NCI-H187 treated with DMSO at 0.1 percent for 48 hours (cell line): ENCODE results near the gene PURB.
"Not testable (repeated sequence)": the region's sequence is repeated elsewhere in the genome, so short reads cannot be mapped to it uniquely, and the experiment has no call there.

Experiments used
- DNase-seq: peaks from one replicate; lab custom pipeline; 2025; lab: John Stamatoyannopoulos, UW

PURB gene

GRCh38 chr7:44849885-44850544 is 35.3 kb downstream of the PURB start:
- no peak for DNase-seq

GRCh38 chr7:44849259-44849884 is 36.0 kb downstream of the PURB start:
- DNase-seq, result no peak

- peak; percentile 94 for DNase-seq
Observed at GRCh38 chr7:44847920-44848634, 37.3 kb downstream of the PURB start, which contains the start of gene H2AZ2. Gene H2AZ2, minus strand, starts transcription at chr7:44848087. Its CDS starts 116 bp downstream, at chr7:44847971.

GRCh38 chr7:44847509-44847919 is 37.8 kb downstream of the PURB start:
- no peak for DNase-seq

- DNase-seq, result no peak
Observed at GRCh38 chr7:44846816-44847508, 38.4 kb downstream of the PURB start.

GRCh38 chr7:44846390-44846789 is 38.9 kb downstream of the PURB start:
- not testable (repeated sequence) for DNase-seq

GRCh38 chr7:44845451-44845850 is 39.9 kb downstream of the PURB start:
- no peak for DNase-seq

- DNase-seq, result not testable (repeated sequence)
Observed at GRCh38 chr7:44843440-44843839, 41.9 kb downstream of the PURB start.

GRCh38 chr7:44842675-44843074 is 42.7 kb downstream of the PURB start:
- not testable (repeated sequence) for DNase-seq

GRCh38 chr7:44838751-44839150 is 46.6 kb downstream of the PURB start:
- no peak for DNase-seq

- no peak for DNase-seq
Observed at GRCh38 chr7:44827567-44827966, 57.8 kb downstream of the PURB start.
